HPDE6-E6E7 (cell line): ENCODE data around the gene IRAK4.
"Not testable (repeated sequence)": the region's sequence is repeated elsewhere in the genome, so short reads cannot be mapped to it uniquely, and the experiment has no call there.

Experiments
- DNase-seq: peaks from one replicate; pipeline ENCODE4 v3.0.0; 2011; ENCODE audit warnings: missing footprints; ENCODE audit errors: extremely low spot score

Gene IRAK4

GRCh38 chr12:43758728-43759563 lies at the start of gene IRAK4, which contains the start of gene PUS7L:
Gene IRAK4 (plus strand): TSS chr12:43758951. CDS start chr12:43768112, 9,161 bp downstream.
Gene PUS7L (minus strand): TSS chr12:43758790. CDS start chr12:43755245, 3,545 bp downstream.
- peak; percentile 90 for DNase-seq

- DNase-seq = no peak
Observed at GRCh38 chr12:43711348-43711747, 47.4 kb upstream of the IRAK4 start.

- no peak for DNase-seq
Observed at GRCh38 chr12:43722621-43723020, 36.1 kb upstream of the IRAK4 start.

- no peak for DNase-seq
Observed at GRCh38 chr12:43723134-43723533, 35.6 kb upstream of the IRAK4 start.

GRCh38 chr12:43728117-43728516 lies 30.6 kb upstream of the IRAK4 start:
- no peak for DNase-seq

DNA sequence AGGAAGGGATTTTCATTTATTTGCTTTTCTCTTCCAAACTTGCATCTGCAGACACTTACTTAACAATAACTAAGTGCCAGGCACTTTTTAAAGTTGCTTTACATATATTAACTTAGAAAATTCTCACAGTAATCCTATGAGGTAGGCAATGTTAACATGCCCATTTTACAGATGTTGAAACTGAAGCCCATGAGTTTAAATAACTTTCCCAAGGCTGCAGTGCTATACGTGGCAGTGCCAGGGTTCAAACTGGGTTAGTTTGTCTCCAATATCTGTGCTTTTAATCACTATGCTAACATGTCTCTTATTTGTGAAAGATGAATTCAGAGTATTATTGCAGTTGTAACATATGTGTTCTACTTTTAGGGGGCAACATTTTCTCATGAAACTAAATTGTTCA lies 30.1 kb upstream of the IRAK4 start:
- DNase-seq = no peak

- DNase-seq = no peak
Observed at GRCh38 chr12:43730283-43730682, 28.5 kb upstream of the IRAK4 start.

DNA sequence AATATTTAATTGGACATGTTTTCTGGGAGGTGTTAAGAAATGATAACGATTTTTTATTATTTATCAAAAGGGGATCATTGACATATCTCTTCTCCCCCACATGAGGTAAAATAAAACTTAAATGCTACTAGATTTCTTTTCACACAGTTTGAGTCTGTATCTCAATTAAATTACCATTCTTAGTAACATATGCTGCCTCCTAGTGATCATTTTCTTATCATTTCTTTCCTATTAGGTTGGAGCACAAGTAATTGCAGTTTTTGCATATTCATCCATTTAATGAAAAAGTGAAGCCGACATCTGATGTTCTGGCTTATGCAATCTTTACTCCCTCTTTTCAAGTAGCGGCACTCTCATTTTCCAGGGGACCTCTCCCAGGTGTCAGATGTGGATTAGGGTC lies 25.1 kb upstream of the IRAK4 start:
- no peak for DNase-seq

DNA sequence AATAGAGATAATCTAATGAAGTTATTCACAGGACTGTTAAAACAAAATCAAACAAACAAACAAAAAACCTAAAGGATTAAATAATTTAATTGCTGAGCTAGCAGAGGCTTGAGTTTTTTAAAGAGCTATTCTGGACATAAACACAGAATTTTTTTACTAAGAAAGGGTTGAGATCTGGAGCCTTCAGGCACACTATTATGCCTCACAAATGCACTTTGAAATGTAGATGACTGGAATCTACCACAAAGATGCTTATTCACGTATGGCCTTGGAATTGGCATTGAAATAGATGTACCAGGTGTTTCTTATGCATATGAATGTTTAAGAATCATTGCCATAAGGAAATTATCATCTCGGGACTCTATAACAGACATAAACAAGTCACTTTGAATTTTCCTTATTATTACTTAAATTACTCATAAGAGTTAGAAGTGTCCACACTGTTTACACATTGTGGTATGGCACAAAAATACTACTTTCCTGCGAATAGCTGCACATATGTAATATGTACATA lies 21.8 kb upstream of the IRAK4 start:
- DNase-seq = no peak

- no peak for DNase-seq
Observed at GRCh38 chr12:43737646-43738045, 21.1 kb upstream of the IRAK4 start.

GRCh38 chr12:43740511-43741100 lies 18.1 kb upstream of the IRAK4 start:
- no peak for DNase-seq

GRCh38 chr12:43742106-43742505 lies 16.6 kb upstream of the IRAK4 start:
- DNase-seq = no peak

GRCh38 chr12:43744826-43745225 lies 13.9 kb upstream of the IRAK4 start:
- no peak for DNase-seq

GRCh38 chr12:43749016-43749415 lies 9.7 kb upstream of the IRAK4 start:
- DNase-seq = no peak

DNA sequence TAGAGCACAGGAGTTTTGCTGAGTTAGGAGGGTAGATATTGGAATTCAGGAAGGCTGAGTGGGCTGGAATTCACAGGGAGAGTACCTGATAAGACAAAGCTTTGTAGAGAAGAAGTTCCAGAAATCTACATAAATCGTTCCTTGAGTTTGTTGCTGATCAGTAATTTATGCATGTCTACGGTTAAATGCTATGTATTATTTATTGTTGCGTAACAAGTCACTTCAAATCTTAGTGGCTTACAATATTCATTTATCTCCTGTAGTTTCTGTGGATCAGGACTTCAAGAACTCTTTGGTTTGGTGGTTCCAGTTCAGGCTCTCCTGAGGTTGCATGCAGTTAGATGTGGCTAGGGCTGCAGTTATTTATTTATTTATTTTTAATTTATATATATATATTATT lies 7.9 kb upstream of the IRAK4 start:
- DNase-seq = no peak

DNA sequence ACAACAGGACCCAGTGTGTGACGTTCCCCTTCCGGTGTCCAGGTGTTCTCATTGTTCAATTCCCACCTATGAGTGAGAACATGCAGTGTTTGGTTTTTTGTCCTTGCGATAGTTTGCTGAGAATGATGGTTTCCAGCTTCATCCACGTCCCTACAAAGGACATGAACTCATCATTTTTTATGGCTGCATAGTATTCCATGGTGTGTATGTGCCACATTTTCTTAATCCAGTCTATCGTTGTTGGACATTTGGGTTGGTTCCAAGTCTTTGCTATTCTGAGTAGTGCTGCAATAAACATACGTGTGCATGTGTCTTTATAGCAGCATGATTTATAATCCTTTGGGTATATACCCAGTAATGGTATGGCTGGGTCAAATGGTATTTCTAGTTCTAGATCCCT lies 7.4 kb upstream of the IRAK4 start:
- not testable (repeated sequence) for DNase-seq

GRCh38 chr12:43754015-43754414 lies 4.7 kb upstream of the IRAK4 start:
- no peak for DNase-seq

- DNase-seq = peak; percentile 38
Observed at GRCh38 chr12:43758247-43758727, 464 bp upstream of the IRAK4 start.

GRCh38 chr12:43760396-43760795 lies 1.6 kb downstream of the IRAK4 start:
- DNase-seq = no peak

- DNase-seq = no peak
Observed at GRCh38 chr12:43761500-43761899, 2.7 kb downstream of the IRAK4 start.

DNA sequence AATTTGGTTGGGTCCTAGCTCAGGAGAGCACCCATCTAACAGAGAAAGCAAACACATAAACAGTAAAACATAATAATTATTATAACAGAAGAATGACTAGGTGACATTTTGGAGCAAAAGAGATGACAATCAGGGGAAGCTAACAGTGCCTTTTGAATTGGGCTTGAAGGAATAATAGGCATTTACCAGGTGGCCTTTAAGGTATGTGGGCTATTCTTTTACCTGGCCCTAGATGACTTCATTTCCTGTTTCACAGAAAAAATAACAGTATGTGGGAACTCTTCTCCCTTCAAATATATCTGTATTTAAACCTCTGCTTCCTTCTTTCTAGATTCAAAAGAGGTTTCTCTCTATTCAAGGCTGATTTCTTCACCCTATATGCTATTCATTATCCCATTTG lies 3.8 kb downstream of the IRAK4 start:
- no peak for DNase-seq

GRCh38 chr12:43763769-43764168 lies 5.0 kb downstream of the IRAK4 start:
- DNase-seq = no peak

GRCh38 chr12:43764528-43764927 lies 5.8 kb downstream of the IRAK4 start:
- no peak for DNase-seq
